ENCODE data around the gene HOXA6.
A peak's percentile ranks its signal among the peaks of the same experiment; 100 is the strongest.

The HOXA6 gene

DNA sequence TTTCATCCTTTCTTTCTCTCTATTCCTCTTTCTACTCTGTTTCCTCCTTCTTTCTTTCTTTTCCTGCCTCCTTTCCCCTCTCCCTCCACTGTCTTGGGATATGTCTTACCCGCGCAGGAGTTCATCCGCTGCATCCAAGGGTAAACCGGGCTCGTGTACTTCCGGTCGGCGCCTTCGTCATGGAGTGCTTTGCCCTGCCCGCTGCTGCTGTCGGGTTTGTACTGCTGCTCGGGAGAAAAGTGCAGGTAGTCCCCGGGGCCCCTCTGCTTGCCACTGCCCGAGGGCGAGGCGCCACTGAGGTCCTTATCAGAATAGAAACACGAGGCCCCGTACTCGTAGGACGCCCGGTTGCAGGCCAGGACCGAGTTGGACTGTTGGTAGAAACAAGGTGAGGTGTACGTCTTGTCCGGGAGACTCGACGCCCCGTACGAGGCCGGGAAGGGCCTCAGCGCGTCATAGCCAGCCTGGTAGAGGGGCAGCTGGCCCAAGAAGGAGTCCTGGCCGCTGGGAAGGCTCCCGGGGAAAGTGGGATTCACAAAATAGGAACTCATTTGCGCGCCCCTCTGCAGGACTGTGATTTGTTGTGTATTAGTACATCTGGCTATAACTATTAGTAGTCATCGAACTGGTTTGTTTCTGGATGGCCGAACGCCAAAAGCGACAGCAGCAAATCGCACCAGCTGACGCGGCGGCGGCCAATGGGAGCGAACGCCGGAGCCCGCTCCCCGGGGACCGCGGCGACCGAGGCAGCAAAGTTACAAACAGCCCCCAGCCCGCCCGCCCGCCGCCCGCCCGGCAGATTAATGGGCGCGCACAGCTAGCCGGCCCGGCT is at the start of gene HOXA6:
Gene HOXA6 (minus strand): TSS at position 576 of the 832 bp plus-strand sequence. CDS start 25 bp downstream, at position 551.
- DNase-seq, result no peak

GRCh38 chr7:27196287-27196767 is 48.8 kb upstream of the HOXA6 start:
- DNase-seq, result peak; percentile 77

GRCh38 chr7:27194686-27195379 is 47.3 kb upstream of the HOXA6 start:
- DNase-seq, result no peak

DNA sequence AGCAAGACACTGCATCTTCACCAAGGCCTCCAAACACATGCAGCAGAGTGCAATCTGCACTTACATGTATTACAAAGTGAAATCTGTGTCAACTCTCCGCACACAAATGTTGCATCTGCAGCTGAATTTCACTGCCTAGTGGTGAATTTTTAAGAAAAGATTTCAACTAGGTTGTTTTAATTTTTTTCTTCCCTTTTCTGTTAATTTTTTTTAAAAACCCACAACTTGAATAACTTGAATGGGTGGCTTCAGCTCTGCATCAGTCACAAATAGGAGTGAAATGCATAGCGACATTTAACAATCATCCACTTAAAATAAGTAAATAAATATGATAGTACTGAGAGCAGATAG is 46.4 kb upstream of the HOXA6 start:
- DNase-seq, result no peak

DNA sequence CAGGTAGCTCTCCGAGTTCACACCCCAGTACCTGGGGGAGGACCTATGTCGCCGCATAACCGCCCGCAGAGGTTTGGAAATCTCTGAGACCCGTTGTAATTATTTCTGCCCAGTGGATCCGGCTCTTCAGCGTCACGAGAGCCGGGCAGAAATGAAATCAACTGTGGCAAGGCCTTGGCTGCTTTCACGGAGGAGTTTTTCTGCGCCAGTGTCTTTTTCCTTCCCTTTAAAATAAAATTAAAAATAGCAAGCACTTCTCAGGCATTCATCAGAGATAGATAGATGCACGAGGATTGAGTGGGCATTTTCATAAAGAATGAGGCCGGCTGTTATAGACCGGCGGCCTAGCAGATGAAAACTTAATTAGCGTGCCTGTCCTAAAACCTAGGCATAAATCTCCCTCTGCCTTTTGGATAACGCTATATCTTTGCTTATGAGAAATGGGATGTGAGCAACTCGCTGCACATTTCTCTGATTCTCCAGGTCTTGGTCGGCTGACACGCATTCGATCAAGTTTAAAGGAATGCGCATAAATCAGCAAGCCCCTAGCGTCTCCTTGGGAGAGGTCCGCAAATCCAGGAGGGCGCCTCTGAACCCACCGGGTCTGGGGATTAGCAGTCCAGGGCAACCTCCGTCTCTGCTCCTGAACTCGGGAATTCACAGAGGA is 45.9 kb upstream of the HOXA6 start:
- DNase-seq, result no peak

DNA sequence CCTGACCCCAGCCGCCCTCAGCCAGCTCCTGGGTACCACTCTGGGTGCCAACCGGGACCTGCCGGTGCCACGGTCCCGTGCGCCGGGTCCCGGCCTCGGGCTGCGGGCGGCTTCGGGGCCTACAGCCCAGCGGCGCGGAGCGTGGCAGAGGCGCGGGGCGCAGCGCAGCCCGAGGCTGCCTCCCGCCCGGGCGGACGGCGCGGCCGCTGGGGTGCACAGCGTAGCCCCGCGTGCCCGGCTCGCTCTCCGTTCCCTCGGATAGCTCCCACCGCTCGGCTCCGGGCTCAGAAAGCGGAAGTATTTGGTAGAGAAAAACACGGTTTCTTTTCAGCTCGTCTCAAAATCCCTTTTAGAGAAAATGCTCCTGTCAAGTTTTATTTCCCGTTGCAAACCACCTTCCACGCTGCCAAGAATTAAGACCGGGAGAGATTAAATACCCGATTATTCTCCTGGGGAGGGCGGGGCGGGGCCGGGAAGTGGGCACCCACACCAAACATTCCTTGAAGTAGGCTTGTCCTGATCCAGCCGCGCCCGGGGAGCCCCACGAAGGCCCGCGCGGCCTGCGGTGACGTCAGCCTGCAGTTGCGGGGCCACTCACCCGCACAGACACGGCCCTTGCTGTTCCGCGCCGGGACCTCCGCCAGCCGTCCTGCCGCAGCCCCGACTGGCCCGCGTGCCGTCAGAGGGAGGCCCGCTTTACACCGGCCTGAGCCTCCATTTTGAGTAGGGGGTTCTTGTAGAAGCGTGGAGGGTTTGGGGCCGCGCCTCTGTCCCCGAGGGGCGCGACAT is 45.2 kb upstream of the HOXA6 start:
- DNase-seq, result no peak

DNA sequence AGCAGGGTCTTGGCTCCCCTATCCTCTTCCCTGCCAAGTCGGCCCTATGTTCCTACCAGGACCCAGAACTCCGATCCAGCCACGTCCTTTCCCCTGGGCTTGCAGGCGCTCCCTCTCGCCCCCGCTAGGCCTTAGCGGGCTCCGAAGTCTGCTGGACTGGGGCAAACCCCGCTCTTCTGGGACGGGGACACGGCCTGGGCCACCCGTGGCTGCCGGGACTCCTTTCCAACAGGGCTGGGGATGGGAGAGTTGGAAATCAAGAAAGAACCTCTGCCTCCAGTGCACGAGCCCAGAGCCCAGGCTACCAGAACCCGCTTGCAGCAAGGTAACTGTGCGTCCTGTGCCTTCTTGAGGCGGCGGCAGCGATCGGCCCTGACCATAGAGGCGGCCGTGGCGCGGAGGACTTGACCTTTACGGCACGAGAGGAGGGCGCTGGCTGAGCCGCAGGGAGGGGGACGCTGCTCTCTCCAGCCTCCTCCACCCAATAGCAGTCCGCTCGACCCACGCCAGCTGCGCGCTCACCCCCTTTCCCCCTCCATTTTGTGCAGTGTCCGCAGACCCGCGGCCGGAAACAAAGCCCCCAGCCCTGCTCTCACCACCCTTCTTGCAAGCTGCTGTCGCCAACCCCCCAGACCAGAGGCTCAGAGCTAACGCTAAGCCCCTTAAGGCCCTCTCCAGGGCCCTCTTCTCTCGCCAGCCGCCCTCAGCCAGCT is 44.4 kb upstream of the HOXA6 start:
- DNase-seq, result no peak

DNA sequence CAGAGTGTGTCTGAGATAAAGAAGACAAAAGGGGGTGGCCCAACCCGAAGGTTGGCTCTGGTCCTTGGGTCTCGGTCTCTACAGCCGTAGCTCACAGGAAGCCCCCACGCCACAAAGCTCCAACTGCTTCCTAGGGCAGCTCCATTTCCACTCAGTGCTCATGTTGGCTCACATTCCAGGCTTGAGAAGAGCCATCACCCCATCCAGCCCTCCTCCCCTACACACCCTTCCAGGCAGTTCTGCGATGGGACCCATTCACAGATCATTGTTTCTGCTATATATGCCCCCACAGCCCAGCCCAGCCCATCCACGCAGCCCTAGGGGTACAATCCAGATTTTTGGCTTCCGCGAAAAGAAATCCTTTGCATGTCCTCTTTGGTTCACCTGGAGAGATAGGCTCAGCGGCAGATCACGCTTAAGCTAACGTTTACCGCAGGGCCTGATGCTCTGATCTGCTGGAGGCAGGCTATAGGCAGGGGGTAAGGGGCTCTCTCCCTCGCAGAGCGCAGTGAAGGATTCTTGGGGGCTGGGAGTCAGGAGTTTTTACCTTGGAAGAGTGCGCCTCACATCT is 43.7 kb upstream of the HOXA6 start:
- no peak for DNase-seq

- no peak for DNase-seq
Measured at GRCh38 chr7:27189997-27190748, 42.6 kb upstream of the HOXA6 start.

DNA sequence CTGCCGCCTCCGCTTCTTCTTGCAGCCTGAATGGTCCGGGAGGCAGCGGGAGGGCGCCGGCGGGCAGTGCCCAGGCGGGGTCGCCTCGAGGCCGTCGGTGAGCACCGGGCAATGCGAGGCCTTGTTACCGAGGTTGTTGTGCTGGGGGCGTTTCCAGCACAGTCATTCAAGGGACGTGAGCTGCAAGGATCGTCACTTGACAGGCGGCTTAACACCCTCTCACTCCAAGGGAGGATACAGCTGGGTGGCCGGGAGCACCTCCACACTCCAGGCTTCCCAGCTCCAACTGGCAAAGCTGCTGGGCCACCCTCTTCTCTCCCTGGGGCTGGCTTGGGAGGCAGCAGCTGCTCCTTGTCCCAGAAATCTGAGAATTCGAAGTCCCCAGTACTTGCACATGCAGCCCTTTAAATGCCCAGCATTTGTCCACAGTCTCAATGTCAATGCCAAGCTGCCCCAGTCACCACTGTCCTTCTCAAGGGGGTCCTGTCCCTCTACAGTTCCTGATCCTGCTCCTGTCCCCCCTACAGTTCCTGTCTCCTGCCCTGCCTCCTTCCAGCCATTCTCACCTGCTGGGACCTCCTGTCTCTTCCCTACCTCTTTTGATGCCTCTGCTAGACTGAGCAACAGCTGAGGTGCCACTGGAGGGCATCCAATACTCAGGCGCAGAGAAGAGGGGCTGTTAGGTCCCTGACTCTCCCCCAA is 41.9 kb upstream of the HOXA6 start:
- no peak for DNase-seq

DNA sequence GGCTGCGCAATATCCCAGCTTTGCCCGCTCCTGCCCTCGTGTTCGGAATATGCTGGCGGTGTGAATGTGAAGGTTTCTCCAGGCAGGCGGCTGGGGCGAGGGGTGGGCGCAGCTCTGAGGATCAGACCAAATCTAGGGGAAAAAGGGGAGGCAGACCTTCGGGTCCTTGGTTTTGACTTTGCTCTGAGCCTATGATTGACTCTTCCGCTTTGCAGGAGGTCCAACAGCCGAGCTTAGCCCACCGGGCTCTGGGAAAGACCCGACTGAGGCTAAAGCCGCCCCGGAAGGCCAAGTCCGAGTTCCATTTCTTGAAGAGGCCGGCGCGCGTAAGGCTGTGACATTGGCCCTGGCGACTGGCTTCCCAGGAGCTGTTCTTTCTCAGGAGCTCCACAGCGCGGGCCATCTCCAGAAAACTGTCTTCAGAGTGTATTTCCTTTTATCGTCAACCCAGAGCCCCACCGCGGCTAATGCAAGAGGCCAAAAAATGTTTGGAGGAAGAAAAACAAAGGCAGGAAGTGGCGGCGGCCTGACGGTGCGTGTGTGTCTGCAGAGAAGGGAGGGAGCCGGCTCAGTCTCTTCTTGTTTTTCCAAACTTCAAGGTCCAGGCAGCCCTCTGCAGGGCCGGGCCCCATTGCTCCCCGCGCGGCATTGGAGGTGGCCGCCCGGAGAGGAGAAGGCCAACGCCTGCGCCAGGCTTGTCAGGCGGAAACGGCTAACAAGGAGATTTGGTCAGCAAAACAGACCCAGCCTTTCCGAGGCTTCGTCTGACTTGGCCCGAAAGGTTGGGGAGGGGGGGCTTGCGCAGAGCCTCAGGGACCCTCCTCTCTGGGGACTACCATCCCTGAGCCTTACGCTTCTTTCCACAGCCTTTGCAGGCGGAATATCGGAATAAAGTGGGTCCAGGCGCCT is 41.1 kb upstream of the HOXA6 start:
- no peak for DNase-seq

- no peak for DNase-seq
Measured at GRCh38 chr7:27187475-27188385, 40.2 kb upstream of the HOXA6 start.

DNA sequence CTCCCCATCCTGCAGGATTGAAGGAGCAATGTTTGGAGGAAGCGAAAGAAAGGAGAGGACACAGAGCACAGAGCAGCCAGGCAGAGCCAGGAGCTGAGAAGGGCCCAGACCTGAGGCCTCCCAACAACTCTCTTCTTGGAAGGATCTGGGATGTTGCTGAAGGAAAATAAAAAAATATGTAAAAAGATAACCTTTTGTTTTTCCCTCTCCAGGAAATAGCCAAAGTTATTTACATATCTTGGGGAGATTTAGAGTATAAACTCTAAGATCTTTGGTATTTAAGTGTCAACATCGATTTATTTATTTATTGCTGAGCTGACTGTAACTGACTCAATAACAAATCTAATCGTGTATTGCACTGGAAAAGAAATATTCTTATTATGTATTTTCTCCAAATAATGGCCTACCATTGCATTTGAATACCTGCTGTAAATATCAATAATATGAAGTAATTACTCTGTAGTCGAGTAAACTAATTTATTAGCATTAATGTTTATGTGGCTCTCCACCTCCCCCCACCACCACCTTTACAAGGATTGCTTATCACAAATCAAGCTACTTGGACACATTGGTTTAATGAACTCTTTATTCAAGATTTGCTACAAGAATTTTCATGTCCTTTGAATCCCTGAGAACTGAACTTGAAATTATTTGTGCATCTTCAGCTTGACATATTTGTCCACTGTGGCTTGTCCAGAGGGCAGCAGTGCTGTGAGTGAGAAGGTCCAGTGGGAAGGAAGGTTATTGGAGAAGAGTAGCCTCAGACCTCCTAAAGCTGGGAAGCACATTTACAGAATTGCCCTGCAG is 39.3 kb upstream of the HOXA6 start:
- no peak for DNase-seq

- DNase-seq, result no peak
Measured at GRCh38 chr7:27185854-27186667, 38.5 kb upstream of the HOXA6 start.

DNA sequence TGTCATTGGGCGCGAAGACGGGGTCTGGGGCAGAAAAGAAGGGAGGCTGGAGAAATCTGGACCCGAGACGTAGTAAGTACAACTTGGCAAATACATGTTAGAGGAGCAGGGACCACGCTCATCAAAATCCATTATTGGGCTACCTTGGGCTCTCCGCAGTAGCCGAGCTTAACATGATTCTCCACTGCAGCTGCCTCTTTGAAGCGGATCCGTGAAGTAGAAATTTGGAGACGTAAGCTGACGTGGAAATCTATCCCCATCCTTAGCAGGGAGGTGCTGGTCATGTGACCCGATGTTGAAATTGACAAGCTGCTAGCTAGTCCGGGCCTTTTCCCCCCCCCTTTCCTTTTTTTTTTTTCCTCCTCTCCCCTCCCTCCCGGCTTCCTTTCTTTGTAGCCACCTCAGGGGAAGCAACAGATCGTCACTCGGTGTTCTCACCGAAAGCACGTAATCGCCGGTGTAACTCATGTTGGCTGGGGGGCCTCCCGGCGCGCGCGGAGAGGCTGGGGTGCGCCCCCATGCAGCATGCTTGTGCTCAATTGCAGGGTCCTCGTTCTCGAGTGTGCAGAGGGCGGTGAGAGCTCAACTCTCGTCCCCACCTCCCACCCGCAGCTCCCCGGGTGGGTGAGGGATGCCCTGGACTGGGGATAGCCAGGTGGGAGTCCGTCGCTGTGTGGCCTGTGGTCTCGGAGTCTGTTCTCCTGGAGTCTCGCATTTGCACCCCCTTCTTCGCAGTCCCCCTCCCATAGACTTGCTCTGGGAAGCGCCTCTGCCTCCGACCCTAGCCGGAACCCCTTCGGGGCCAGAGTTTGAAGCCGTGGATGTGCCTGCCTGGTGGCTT is 37.7 kb upstream of the HOXA6 start, which contains the start of gene HOXA11:
Gene HOXA11 (minus strand): TSS at position 220 of the 841 bp plus-strand sequence. CDS start 88 bp downstream, at position 132.
- DNase-seq, result no peak
